Vagina (tissue), 2 donors: ENCODE results near the gene PODXL. TPM values are rescaled to one million over a fixed set of nuclear protein-coding genes. Genes with fewer than 3 reads are reported as not detected.

ENCODE experiments used
- DNase-seq, 2 donors: peaks; one replicate each; pipeline ENCODE4 v3.0.0-alpha.2; 2017; ENCODE audit errors: extremely low spot score in 2 of 2
- H3K27ac ChIP-seq: fragments of 200-600 bp; sonication (generic); one replicate; pipeline ENCODE4 v1.5.1; 2019
- H3K27me3 ChIP-seq: fragments of 200-600 bp; sonication (generic); one replicate; pipeline ENCODE4 v1.5.1; 2019
- H3K36me3 ChIP-seq, 2 donors: fragments of 200-600 bp; sonication (generic); one replicate each; pipeline ENCODE4 v1.5.1; 2017 to 2019
- H3K4me1 ChIP-seq: fragments of 200-600 bp; sonication (generic); one replicate; pipeline ENCODE4 v1.5.1; 2019
- H3K4me3 ChIP-seq, 2 donors: fragments of 200-600 bp; sonication (generic); 1 replicate in 1 of 2; 2 replicates in 1 of 2; pipeline ENCODE4 v1.5.1; 2016 to 2019
- H3K9me3 ChIP-seq: fragments of 200-600 bp; sonication (generic); one replicate; pipeline ENCODE4 v1.5.1; 2019
- CTCF ChIP-seq, 3 experiments: fragments of 450-650 bp in 2 of 3; fragments of 200-600 bp in 1 of 3; sonication (generic) in 1 of 3; IDR thresholded peaks; one replicate each; pipeline ENCODE4 v1.5.1; 2017 to 2019; ENCODE audit warnings: antibody characterized with exemption in 3 of 3, mild to moderate bottlenecking in 2 of 3, moderate library complexity in 2 of 3
- POLR2A ChIP-seq, 2 donors: fragments of 450-650 bp; IDR thresholded peaks; one replicate each; pipeline ENCODE4 v1.6.1; 2017; ENCODE audit warnings: antibody characterized with exemption in 2 of 2, mild to moderate bottlenecking in 2 of 2, moderate library complexity in 2 of 2
- POLR2AphosphoS5 ChIP-seq, 2 donors: sonication (generic); formaldehyde crosslinking; IDR thresholded peaks; one replicate each; pipeline ENCODE4 v1.9.0; 2017; ENCODE audit warnings: antibody characterized with exemption in 2 of 2, mild to moderate bottlenecking in 2 of 2, low read depth in 1 of 2; ENCODE audit not compliant: insufficient read depth in 1 of 2
- intact Hi-C: fragments of 100-400 bp; cut with DNase I; formaldehyde crosslinking; loops from one replicate; pipeline ENCODE4 v1.15.1; 2023
- total RNA-seq: library from RNA; depleted of rRNA; stranded (reverse); fragments of >200 nt; gene quantifications from one replicate; pipeline ENCODE4 v1.2.3, GENCODE V29; 2016

The PODXL gene
- total RNA-seq, 1 donor from 2014 or later: 26.0 TPM

GRCh38 chr7:131602304-131602993 is 46.0 kb upstream of the PODXL start:
- TF ChIP-seq POLR2AphosphoS5 (IDR thresholded peaks at IDR 0.05; ENCODE audit: insufficient read depth in 1 of 2, low read depth in 1 of 2) (no peak), POLR2A (IDR thresholded peaks at IDR 0.05) (no peak), CTCF (IDR thresholded peaks at IDR 0.05) (no peak)
- Histone ChIP-seq H3K4me1 (no peaks in the 10 kb centered on the region), H3K27ac (no peak overlapping the region)

GRCh38 chr7:131600085-131600881 is 43.9 kb upstream of the PODXL start:
- intact Hi-C loops: no loop called here
- no peaks in the 10 kb centered on the region for H3K4me1 ChIP-seq
- no peak overlapping the region for H3K27ac ChIP-seq
- no peaks in the 10 kb centered on the region for H3K27me3 ChIP-seq
- no peaks in the 10 kb centered on the region for H3K9me3 ChIP-seq
- no peak for TF ChIP-seq POLR2A (IDR thresholded peaks at IDR 0.05)
- TF ChIP-seq POLR2AphosphoS5 (IDR thresholded peaks at IDR 0.05; ENCODE audit: insufficient read depth in 1 of 2, low read depth in 1 of 2): no peak
- TF ChIP-seq CTCF (IDR thresholded peaks at IDR 0.05): no peak
- no peak for DNase-seq
- no peak overlapping the region for H3K4me3 ChIP-seq
- H3K36me3 ChIP-seq: no peaks in the 10 kb centered on the region

More at GRCh38 chr7:131602304-131602993, 46.0 kb upstream of the PODXL start:
- no peaks in the 10 kb centered on the region for H3K9me3 ChIP-seq
- intact Hi-C loops: no loop called here
- no peaks in the 10 kb centered on the region for H3K36me3 ChIP-seq
- H3K4me3 ChIP-seq: no peak overlapping the region
- no peak for DNase-seq
- H3K27me3 ChIP-seq: no peaks in the 10 kb centered on the region

- Histone ChIP-seq H3K27me3 (no peaks in the 10 kb centered on the region), H3K27ac (no peak overlapping the region), H3K36me3 (no peaks in the 10 kb centered on the region), H3K9me3 (no peaks in the 10 kb centered on the region), H3K4me3 (no peak overlapping the region), H3K4me1 (no peaks in the 10 kb centered on the region)
- intact Hi-C loops: no loop called here
- no peak for DNase-seq
- TF ChIP-seq CTCF (IDR thresholded peaks at IDR 0.05) (no peak), POLR2A (IDR thresholded peaks at IDR 0.05) (no peak), POLR2AphosphoS5 (IDR thresholded peaks at IDR 0.05; ENCODE audit: insufficient read depth in 1 of 2, low read depth in 1 of 2) (no peak)
Observed at GRCh38 chr7:131596785-131597184, 40.4 kb upstream of the PODXL start.

- no peaks in the 10 kb centered on the region for H3K4me1 ChIP-seq
- no peak overlapping the region for H3K27ac ChIP-seq
- no peak for TF ChIP-seq POLR2A (IDR thresholded peaks at IDR 0.05)
- TF ChIP-seq CTCF (IDR thresholded peaks at IDR 0.05): no peak
- no peak for TF ChIP-seq POLR2AphosphoS5 (IDR thresholded peaks at IDR 0.05; ENCODE audit: insufficient read depth in 1 of 2, low read depth in 1 of 2)
- intact Hi-C loops: no loop called here
- no peaks in the 10 kb centered on the region for H3K36me3 ChIP-seq
- DNase-seq: no peak
- no peak overlapping the region for H3K4me3 ChIP-seq
- no peaks in the 10 kb centered on the region for H3K27me3 ChIP-seq
- no peaks in the 10 kb centered on the region for H3K9me3 ChIP-seq
Observed at GRCh38 chr7:131595699-131596098, 39.3 kb upstream of the PODXL start.
